Liver (tissue), 9 donors: ENCODE data around the gene ELAVL3. TPM values are rescaled to one million over a fixed set of nuclear protein-coding genes. Genes with fewer than 3 reads are reported as not detected.

Experiments
- DNase-seq: peaks from one replicate; pipeline ENCODE4 v3.0.0-alpha.2; 2017; ENCODE audit warnings: low spot score
- H3K27ac ChIP-seq, 2 donors: one replicate each; pipeline ENCODE4 v1.7.0; 2013; ENCODE audit warnings: inconsistent platforms in 2 of 2, low read length in 2 of 2, control low read depth in 1 of 2, low read depth in 1 of 2, mild to moderate bottlenecking in 1 of 2
- H3K27me3 ChIP-seq, 4 donors: one replicate each; pipeline versions ENCODE4 v1.6.1 to v1.7.0; 2013; ENCODE audit warnings: low read length in 3 of 4, inconsistent platforms in 1 of 4, mild to moderate bottlenecking in 1 of 4, moderate library complexity in 1 of 4; ENCODE audit not compliant: control insufficient read depth in 4 of 4, insufficient read depth in 4 of 4
- H3K36me3 ChIP-seq, 4 donors: one replicate each; pipeline versions ENCODE4 v1.6.1 to v1.7.0; 2013; ENCODE audit warnings: low read length in 3 of 4, mild to moderate bottlenecking in 3 of 4, low read depth in 1 of 4, moderate library complexity in 1 of 4; ENCODE audit not compliant: control insufficient read depth in 4 of 4, insufficient read depth in 3 of 4
- H3K4me1 ChIP-seq, 4 donors: one replicate each; pipeline versions ENCODE4 v1.6.1 to v1.7.0; 2013; ENCODE audit warnings: low read length in 3 of 4, mild to moderate bottlenecking in 3 of 4, moderate library complexity in 1 of 4; ENCODE audit not compliant: control insufficient read depth in 4 of 4, insufficient read depth in 4 of 4
- H3K4me3 ChIP-seq, 3 donors: one replicate each; pipeline versions ENCODE4 v1.6.1 to v1.7.0; 2013; ENCODE audit warnings: low read length in 3 of 3, control low read depth in 1 of 3, low read depth in 1 of 3, mild to moderate bottlenecking in 1 of 3
- H3K9ac ChIP-seq, 2 donors: one replicate each; pipeline ENCODE4 v1.7.0; 2013; ENCODE audit warnings: low read length in 2 of 2, mild to moderate bottlenecking in 2 of 2, moderate library complexity in 2 of 2, control low read depth in 1 of 2, low read depth in 1 of 2
- H3K9me3 ChIP-seq, 4 donors: one replicate each; pipeline versions ENCODE4 v1.6.1 to v1.7.0; 2013; ENCODE audit warnings: low read length in 3 of 4; ENCODE audit not compliant: control insufficient read depth in 4 of 4
- FOXA1 ChIP-seq: IDR thresholded peaks from 2 replicates; pipeline ENCODE4 v1.6.1; 2016; ENCODE audit warnings: antibody characterized with exemption
- FOXA2 ChIP-seq: IDR thresholded peaks from 2 replicates; pipeline ENCODE4 v1.6.1; 2016; ENCODE audit warnings: antibody characterized with exemption
- GABPA ChIP-seq, 2 donors: IDR thresholded peaks in 1 of 2; conservative IDR thresholded peaks in 1 of 2; 2 replicates each; pipeline ENCODE4 v1.6.1; 2016; ENCODE audit warnings: antibody characterized with exemption in 2 of 2, mild to moderate bottlenecking in 1 of 2, moderate library complexity in 1 of 2
- JUND ChIP-seq, 2 donors: IDR thresholded peaks; 2 replicates each; pipeline ENCODE4 v1.6.1; 2016; ENCODE audit warnings: antibody characterized with exemption in 2 of 2
- NR2F2 ChIP-seq: IDR thresholded peaks from 2 replicates; pipeline ENCODE4 v1.6.1; 2016; ENCODE audit warnings: antibody characterized with exemption
- RAD21 ChIP-seq, 2 donors: IDR thresholded peaks; 2 replicates each; pipeline ENCODE4 v1.6.1; 2016; ENCODE audit warnings: antibody characterized with exemption in 2 of 2, mild to moderate bottlenecking in 2 of 2
- RXRA ChIP-seq, 2 donors: IDR thresholded peaks; 2 replicates each; pipeline ENCODE4 v1.6.1; 2017 to 2018; ENCODE audit warnings: antibody characterized with exemption in 2 of 2, mild to moderate bottlenecking in 1 of 2
- SP1 ChIP-seq: IDR thresholded peaks from 2 replicates; pipeline ENCODE4 v1.6.1; 2018; ENCODE audit warnings: antibody characterized with exemption, mild to moderate bottlenecking
- YY1 ChIP-seq: IDR thresholded peaks from 2 replicates; pipeline ENCODE4 v1.6.1; 2016; ENCODE audit warnings: antibody characterized with exemption, mild to moderate bottlenecking
- WGBS: extraction: QIAGEN DNeasy Blood & Tissue Kit; methylation state at CpG from one replicate; pipeline ENCODE4 v1.1.7; 2013; 5-methylcytosine and 5-hydroxymethylcytosine counted together
- polyA plus RNA-seq, 2 donors: library from polyadenylated mRNA; stranded (reverse) in 1 of 2; unstranded in 1 of 2; fragments of 200-250 nt in 1 of 2; fragments of >200 nt in 1 of 2; fragmentation: Nextera tagmentation in 1 of 2; extraction: Ambion mirVana in 1 of 2; gene quantifications; one replicate each; pipeline versions ENCODE4 v1.2.1 to v1.2.3, GENCODE V29; 2013 to 2015
- total RNA-seq, 2 donors: library from RNA; depleted of rRNA; stranded (reverse); fragments of >200 nt; gene quantifications; one replicate each; pipeline ENCODE4 v1.2.3, GENCODE V29; 2014
- TF ChIP-seq, protein P1 (sequence below): IDR thresholded peaks from 2 replicates; pipeline ENCODE4 v1.6.1; 2016; ENCODE audit warnings: antibody characterized with exemption
- TF ChIP-seq, protein P2 (sequence below): IDR thresholded peaks from 2 replicates; pipeline ENCODE4 v1.6.1; 2016; ENCODE audit warnings: antibody characterized with exemption
- TF ChIP-seq, protein P3 (sequence below): fragments of 150-350 bp; IDR thresholded peaks from 2 replicates; pipeline ENCODE4 v1.5.1; 2017; ENCODE audit warnings: improper control_type of control experiment, low read depth, low read length; ENCODE audit not compliant: missing input control
- TF ChIP-seq, protein P4 (sequence below): IDR thresholded peaks from 2 replicates; pipeline ENCODE4 v1.6.1; 2016; ENCODE audit warnings: antibody characterized with exemption
- TF ChIP-seq, protein P5 (sequence below): IDR thresholded peaks from 2 replicates; pipeline ENCODE4 v1.6.1; 2016; ENCODE audit warnings: antibody characterized with exemption, mild to moderate bottlenecking
- donor health status: healthy.
- donor health status: healthy.
- donor health status: healthy.
- donor health status: healthy.
- donor health status: healthy.

The ELAVL3 gene
- total and polyA plus RNA-seq, 4 donors: not detected

DNA sequence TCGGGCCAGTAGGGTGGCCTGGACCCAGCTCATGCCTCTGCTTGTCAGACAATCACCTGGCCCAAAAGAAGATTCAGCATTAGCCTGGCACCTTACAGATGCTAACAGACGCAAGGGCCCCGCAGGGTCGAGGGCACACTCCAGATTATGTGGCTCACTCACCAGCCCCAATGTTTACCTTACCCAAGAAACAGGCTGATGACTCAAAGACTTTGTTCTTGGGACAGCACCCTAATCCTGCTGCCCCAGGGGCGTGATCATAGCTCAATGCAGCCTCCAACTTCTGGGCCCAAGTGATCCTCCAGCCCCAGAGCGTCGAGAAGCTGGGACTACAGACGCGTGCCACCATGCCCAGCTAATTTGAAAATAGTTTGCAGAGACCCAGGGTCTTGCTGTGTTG lies 38.3 kb upstream of the ELAVL3 start:
- Histone ChIP-seq H3K4me1 (no peaks in the 10 kb centered on the region), H3K27me3 (no peaks in the 10 kb centered on the region), H3K4me3 (no peak overlapping the region), H3K9ac (no peak overlapping the region), H3K36me3 (peaks cover 0 to 21% (median 2%) of the 10 kb centered on the region in 4 donors), H3K27ac (no peak overlapping the region), H3K9me3 (no peaks in the 10 kb centered on the region)
- 97% methylated on average over 9 of the region's 9 CpGs for whole genome bisulfite sequencing
- no peak for TF ChIP-seq NR2F2
- TF ChIP-seq RXRA (IDR thresholded peaks at IDR 0.05): no peak
- TF ChIP-seq YY1: no peak
- no peak for TF ChIP-seq GABPA (IDR thresholded peaks at IDR 0.05 in 1 of 2, conservative IDR thresholded peaks at IDR 0.05 in 1 of 2)
- no peak for TF ChIP-seq JUND (IDR thresholded peaks at IDR 0.05)
- DNase-seq: no peak

DNA sequence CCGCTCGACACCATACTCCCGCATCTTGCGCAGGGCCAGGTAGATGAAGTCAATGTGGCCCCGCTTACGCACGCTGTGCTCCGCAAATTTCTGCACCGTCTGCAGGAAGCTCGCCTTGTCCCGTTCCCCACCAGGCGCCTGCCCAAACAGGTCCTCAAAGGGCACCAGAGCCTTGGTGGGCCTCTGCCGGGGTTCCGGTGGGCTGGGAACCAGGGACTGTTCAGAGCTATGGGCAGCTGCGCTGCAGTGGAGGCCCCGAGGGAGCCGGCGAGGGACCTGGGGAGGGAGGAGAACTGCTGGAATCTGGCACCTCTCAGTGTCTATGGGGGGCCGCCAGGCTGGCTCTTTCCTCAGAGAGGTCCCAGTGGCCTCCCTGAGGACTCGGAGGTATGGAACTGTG lies 33.1 kb upstream of the ELAVL3 start:
- DNase-seq: no peak

More for the DNA sequence above, 33.1 kb upstream of the ELAVL3 start:
- Histone ChIP-seq H3K27me3 (no peaks in the 10 kb centered on the region), H3K4me1 (no peaks in the 10 kb centered on the region), H3K9me3 (no peaks in the 10 kb centered on the region), H3K9ac (no peak overlapping the region), H3K36me3 (peaks cover 3 to 42% (median 4%) of the 10 kb centered on the region in 4 donors), H3K27ac (no peak overlapping the region), H3K4me3 (no peak overlapping the region)
- TF ChIP-seq RAD21 (IDR thresholded peaks at IDR 0.05) (no peak), SP1 (no peak), GABPA (IDR thresholded peaks at IDR 0.05 in 1 of 2, conservative IDR thresholded peaks at IDR 0.05 in 1 of 2) (no peak), RXRA (IDR thresholded peaks at IDR 0.05) (no peak), NR2F2 (no peak), FOXA2 (no peak), JUND (IDR thresholded peaks at IDR 0.05) (no peak), FOXA1 (no peak)
- TF ChIP-seq, protein P1, sequence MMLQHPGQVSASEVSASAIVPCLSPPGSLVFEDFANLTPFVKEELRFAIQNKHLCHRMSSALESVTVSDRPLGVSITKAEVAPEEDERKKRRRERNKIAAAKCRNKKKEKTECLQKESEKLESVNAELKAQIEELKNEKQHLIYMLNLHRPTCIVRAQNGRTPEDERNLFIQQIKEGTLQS: no peak
- TF ChIP-seq, protein P2, sequence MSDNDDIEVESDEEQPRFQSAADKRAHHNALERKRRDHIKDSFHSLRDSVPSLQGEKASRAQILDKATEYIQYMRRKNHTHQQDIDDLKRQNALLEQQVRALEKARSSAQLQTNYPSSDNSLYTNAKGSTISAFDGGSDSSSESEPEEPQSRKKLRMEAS: no peak
- TF ChIP-seq, protein P3, sequence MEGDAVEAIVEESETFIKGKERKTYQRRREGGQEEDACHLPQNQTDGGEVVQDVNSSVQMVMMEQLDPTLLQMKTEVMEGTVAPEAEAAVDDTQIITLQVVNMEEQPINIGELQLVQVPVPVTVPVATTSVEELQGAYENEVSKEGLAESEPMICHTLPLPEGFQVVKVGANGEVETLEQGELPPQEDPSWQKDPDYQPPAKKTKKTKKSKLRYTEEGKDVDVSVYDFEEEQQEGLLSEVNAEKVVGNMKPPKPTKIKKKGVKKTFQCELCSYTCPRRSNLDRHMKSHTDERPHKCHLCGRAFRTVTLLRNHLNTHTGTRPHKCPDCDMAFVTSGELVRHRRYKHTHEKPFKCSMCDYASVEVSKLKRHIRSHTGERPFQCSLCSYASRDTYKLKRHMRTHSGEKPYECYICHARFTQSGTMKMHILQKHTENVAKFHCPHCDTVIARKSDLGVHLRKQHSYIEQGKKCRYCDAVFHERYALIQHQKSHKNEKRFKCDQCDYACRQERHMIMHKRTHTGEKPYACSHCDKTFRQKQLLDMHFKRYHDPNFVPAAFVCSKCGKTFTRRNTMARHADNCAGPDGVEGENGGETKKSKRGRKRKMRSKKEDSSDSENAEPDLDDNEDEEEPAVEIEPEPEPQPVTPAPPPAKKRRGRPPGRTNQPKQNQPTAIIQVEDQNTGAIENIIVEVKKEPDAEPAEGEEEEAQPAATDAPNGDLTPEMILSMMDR: no peak
- TF ChIP-seq, protein P4, sequence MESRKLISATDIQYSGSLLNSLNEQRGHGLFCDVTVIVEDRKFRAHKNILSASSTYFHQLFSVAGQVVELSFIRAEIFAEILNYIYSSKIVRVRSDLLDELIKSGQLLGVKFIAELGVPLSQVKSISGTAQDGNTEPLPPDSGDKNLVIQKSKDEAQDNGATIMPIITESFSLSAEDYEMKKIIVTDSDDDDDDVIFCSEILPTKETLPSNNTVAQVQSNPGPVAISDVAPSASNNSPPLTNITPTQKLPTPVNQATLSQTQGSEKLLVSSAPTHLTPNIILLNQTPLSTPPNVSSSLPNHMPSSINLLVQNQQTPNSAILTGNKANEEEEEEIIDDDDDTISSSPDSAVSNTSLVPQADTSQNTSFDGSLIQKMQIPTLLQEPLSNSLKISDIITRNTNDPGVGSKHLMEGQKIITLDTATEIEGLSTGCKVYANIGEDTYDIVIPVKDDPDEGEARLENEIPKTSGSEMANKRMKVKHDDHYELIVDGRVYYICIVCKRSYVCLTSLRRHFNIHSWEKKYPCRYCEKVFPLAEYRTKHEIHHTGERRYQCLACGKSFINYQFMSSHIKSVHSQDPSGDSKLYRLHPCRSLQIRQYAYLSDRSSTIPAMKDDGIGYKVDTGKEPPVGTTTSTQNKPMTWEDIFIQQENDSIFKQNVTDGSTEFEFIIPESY: no peak
- TF ChIP-seq, protein P5, sequence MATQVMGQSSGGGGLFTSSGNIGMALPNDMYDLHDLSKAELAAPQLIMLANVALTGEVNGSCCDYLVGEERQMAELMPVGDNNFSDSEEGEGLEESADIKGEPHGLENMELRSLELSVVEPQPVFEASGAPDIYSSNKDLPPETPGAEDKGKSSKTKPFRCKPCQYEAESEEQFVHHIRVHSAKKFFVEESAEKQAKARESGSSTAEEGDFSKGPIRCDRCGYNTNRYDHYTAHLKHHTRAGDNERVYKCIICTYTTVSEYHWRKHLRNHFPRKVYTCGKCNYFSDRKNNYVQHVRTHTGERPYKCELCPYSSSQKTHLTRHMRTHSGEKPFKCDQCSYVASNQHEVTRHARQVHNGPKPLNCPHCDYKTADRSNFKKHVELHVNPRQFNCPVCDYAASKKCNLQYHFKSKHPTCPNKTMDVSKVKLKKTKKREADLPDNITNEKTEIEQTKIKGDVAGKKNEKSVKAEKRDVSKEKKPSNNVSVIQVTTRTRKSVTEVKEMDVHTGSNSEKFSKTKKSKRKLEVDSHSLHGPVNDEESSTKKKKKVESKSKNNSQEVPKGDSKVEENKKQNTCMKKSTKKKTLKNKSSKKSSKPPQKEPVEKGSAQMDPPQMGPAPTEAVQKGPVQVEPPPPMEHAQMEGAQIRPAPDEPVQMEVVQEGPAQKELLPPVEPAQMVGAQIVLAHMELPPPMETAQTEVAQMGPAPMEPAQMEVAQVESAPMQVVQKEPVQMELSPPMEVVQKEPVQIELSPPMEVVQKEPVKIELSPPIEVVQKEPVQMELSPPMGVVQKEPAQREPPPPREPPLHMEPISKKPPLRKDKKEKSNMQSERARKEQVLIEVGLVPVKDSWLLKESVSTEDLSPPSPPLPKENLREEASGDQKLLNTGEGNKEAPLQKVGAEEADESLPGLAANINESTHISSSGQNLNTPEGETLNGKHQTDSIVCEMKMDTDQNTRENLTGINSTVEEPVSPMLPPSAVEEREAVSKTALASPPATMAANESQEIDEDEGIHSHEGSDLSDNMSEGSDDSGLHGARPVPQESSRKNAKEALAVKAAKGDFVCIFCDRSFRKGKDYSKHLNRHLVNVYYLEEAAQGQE: no peak
- 97% methylated on average over 20 of the region's 20 CpGs for WGBS
